Activated gamma-delta T cell (primary cell): ENCODE data around the gene VIPR1.

ENCODE experiments used
- DNase-seq: peaks from one replicate; lab custom pipeline; 2025; lab: John Stamatoyannopoulos, UW

The VIPR1 gene

DNA sequence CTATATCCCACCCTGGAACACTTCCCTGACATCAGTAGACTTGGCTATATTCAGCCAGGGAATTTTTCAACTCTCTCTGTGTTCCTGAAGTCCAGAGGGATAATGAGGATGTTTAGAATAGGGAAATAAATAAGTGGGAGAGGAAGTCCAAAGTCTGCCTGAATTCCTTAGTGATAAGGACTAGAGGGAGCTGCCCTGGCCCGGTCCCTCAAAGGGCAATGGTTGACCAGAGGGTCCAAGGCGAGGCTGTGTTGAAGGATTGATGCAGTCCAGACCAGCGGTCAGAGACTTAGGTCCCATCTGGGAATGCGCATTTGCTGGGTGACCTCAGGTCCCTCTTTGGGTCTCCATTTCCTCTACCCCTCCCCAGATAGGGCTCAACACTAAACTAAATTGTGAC is 7.9 kb downstream of the VIPR1 start:
- no peak for DNase-seq

DNA sequence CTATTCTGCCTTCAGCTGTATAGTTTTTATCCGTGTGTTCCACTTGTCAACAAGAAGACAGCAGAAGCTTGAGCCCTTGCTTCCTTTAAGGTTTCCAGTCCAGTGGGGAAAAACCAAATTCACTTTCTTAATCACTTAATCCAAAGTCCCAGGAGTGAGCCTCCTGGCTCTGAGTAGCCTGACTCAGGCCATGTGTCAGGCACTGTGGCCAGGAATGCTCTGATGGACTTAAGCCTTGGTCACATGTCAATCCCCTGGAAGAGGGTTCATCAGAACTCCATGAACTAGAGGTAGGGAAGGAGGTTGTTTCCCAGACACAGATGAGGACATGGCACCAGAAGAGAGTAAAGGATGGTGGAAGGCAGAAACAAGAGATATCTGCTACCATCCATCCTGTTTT is 8.8 kb downstream of the VIPR1 start:
- no peak for DNase-seq

DNA sequence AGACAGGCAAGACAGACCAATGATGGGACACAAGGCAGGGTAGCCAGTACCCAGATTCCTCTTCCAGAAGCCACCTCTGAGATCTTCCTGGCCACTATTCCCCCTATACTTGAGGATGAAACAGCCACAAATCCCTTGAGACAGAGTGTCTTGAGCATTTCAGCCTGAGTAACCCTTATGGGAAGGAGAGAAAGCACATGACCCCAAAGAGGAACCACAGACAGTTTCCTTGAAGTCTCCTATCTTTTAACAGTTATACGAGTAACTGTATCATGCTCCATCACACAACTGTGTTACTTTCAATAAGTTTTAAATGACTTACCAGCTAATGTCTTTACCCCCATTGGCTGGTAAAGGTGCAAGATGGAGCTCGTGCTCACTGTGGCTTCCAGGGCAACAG is 9.3 kb downstream of the VIPR1 start:
- no peak for DNase-seq

DNA sequence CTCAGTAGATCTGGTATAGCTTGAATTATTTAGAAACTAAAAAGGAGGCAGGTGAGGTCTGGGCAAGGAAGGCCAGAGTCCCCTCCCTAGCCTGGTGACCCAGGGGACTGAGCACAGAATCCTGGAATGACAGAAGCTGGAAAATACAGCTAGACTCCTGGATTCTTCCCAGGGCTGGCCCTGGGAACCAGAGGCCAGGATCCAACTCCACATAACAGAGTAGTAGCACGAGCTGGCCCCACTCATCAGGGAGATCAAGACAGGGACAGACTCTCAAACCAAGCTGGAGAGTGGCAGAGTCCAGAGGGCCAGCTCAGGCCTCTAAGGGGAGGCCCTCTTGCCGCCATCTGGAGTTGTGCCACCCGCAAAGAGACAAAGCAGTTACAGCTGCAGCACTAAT is 10.7 kb downstream of the VIPR1 start:
- no peak for DNase-seq

DNA sequence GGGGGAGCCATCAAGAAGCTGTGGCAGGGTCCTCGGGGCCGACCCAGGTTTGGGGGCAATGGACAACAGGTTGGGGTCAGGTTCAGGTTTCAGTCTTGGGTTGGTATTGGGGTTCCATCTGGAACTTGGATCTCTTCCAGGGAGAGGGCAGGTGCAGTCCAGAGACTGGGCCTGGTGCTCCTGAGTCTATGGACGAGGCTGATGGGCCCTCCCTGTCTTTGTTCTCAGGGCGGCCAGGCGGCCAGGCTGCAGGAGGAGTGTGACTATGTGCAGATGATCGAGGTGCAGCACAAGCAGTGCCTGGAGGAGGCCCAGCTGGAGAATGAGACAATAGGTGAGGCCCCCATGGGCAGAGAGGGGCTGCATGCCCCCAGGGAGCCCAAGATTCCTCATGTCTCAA is 11.1 kb downstream of the VIPR1 start:
- no peak for DNase-seq

DNA sequence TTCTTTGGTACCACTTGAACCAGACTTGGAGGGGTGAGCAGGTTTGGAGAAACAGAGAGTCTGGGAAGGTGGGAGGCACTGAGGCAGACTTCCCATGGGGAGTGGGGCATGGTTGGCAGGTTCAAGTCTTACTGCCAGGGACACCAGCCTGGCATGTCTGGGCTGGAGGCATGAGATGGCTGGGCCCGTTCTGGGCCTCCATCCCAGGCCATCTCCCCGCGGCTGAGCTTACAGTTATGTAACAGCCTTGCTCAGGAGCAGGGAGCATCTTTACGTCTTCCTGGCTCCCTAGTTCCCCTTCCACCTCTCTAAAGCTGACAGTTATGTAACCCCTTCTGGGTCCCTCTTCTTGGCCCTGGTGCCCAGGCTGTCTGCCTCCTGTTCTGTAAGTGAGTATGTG is 12.4 kb downstream of the VIPR1 start:
- no peak for DNase-seq

DNA sequence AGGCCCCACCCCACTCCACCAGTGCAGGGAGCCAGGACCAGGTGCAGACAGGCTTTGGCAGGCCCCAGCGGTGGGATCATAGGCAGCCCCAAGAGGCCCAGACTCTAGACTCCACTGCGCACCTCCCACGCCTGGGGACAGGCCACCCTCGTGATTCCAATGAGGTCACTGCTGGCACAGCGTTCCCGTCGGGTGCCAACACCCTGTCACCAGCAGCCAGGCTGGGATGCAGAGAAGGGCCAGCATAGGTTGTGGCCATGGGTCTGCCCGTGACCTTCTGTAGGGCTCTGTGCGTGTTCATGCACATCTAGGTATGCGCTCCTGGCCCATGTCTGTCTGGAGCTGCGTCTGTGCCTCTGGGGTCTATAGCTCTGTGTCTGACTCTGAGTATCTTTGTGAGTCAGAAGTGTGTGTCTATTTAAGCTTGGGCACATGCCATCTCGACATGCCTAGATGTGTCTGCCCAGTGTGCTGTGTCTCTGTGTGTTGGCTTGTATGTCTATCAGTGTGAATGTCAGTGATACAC is 13.0 kb downstream of the VIPR1 start:
- no peak for DNase-seq

DNA sequence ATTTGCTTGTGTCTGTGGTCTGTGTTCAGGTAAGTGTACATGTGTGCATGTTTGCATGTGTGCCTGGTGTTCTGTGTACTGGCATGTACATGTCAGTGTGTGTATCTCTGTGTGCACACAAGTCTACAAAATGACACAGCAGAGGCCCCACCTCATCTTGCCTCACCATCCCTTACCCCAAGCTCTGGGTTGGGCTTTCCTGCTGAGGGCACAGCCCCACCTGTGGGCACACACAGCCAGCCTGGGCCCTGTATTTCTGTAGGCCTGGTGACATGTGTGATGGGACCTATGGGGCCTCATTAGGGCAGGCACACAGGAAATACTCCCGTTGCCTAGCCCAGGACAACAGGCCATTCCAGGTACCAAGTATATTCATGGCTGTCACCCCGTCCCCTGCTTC is 13.5 kb downstream of the VIPR1 start:
- DNase-seq = no peak

DNA sequence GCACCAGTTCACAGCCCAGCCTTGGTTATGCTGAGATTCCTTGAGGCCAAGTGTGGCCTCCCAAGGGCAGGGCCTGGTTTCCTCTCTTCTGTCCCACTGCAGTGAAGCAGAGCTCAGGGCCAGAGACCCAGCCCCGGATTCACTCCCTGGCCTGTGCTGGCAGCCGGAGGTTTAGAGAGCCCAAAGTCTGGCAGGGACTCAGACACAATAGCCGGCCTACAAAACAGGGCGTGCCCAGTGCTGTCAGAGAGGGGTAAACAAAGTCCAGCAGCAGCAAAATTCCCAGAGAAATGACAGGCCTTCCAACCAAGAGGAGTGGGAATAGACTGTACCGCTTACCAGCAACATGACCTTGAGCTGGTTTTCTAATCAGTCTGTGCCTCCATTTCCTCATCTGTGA is 14.0 kb downstream of the VIPR1 start:
- DNase-seq = no peak

DNA sequence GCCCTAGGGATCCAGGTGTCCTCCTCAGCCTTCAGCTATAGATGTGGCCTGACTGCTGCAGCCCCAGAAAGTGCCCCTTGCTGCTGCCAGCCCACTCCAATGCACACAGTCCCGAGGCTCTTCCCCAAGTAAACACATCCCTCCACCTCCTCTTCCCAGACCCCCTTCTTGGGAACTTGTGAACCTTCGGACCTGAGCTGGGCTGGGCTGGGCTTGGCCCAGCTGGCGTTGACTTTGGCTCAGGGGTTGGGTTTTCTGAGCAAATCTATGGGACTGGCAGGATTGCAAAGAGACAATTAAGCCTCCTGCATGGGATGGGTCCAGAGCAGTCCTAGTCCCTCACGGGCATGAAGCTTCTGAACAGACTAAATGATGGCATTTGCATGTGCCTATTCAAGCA is 14.7 kb downstream of the VIPR1 start:
- no peak for DNase-seq

DNA sequence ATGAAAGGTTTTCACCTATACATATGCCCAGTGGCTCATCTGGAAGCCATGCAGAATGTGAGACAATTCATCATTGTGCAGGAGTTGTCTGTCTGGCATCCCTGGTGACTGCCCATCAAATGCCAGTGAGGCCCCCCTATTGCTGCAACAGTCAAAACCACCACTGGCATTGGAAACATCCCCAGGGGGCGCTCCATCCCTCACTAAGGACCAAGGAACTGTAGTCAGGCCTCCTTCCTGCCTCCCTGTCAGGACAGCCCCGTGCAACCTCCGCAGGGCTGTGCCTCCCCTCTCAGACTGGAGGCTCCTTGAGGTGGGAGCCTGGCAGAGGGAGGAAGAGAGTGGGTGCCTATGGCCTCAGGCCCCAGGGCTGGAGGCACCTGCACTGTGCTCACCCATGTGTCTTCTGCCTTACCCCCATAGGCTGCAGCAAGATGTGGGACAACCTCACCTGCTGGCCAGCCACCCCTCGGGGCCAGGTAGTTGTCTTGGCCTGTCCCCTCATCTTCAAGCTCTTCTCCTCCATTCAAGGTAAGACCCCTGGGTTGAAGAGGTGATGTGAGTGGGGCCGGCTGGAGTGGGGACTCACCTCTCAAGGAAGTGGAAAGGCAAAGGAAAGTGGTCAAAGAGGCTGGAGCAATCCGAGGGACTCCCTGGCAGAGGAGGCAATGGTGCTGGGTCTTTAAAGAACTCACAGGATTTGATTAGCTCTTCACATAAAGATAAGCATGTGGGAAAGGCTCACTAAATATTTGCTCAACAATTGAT is 16.5 kb downstream of the VIPR1 start:
- DNase-seq = no peak

DNA sequence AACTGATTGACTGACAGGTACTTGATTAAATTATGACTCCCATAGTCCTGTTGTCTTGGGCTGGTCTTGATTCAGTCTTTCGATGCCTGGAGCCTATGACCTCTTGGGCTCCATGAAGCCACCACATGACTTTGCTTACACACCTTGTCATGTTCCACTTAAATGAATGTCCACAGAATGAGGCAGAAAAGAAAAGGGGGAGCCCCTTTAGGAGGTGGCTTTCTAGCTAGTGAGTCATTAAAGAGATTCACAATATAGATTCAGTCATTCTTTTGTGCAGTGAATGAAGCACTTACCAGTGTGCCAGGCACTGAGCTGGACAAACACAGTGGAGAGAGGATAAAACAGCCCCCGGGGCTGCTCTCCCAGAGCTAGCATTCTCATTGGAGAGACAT is 17.1 kb downstream of the VIPR1 start:
- no peak for DNase-seq

DNA sequence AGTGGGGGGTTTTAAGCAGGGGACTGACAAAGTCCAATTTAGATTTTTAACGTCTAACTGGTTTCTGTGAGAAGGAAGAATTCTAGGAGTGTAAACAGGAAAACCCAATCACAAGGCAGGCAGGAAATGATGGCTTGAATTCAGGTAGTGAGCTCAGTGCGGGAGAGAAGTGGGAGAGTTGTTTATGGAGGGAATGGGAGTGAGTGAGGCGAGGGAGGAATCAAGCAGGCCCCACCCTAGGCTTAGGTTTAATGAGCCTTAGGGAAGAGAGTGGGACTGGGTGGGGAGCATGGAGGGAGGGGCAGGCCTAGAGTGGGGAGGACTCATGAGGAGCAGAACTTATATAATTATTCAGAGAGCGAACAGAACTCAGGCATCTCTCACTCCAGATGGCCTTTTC is 17.9 kb downstream of the VIPR1 start:
- DNase-seq = no peak

DNA sequence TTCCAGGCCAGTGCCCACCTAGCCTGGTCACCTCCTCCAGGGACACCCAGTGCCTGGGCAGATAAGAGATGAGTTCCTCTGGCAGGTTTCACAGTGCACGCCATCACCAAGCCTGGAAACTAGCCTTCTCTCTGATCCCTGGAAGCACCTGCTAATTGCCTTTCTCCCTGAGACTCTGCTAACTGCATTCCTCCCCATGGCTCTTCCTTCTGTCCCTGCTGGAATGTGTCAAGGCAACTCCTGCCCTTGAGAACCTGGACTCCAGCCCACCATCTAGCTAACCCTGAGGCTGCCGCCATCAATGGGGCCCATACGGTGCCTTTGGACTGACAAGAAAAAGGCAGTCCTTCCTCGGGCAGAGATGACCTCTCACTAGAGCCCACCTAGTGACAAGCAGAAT is 18.5 kb downstream of the VIPR1 start:
- DNase-seq = no peak

DNA sequence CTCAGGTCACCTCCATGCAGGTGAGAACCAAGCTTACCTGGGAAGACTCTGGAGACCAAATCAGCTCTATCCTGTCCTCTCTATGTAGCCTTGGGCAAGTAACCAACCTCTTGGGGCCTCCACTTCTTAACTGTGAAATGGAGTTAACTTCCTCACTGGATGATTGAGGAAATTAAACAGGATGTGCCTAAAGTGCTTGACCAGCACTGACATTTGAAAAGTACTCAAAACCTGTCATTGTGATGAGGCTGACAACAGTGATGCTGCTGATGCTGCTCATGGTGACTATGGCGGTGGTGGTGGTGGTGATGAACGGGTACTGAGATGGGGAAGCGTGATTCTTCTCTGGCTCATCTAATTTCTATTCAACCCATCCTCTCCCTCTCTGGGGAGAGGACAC is 22.3 kb downstream of the VIPR1 start:
- no peak for DNase-seq

DNA sequence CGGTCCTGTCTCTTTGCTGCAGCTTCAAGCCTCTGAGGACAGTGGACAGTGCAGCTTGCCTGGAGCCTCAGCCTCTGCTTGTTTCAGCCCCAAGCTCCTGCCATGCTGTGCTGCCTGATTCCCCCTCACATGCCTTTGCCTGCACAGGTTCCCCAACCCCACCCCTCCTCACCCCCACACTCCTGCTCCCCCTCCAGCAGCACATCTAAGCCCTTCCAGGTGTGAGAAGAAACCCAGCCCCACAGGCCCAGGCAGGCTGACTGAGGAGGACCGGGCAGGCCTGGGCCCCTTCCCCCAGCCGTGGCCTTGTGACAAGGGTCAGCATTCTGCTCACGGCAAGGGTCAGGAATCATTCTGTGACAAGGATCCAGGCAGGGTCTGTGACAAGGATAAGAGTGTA is 22.8 kb downstream of the VIPR1 start:
- no peak for DNase-seq

DNA sequence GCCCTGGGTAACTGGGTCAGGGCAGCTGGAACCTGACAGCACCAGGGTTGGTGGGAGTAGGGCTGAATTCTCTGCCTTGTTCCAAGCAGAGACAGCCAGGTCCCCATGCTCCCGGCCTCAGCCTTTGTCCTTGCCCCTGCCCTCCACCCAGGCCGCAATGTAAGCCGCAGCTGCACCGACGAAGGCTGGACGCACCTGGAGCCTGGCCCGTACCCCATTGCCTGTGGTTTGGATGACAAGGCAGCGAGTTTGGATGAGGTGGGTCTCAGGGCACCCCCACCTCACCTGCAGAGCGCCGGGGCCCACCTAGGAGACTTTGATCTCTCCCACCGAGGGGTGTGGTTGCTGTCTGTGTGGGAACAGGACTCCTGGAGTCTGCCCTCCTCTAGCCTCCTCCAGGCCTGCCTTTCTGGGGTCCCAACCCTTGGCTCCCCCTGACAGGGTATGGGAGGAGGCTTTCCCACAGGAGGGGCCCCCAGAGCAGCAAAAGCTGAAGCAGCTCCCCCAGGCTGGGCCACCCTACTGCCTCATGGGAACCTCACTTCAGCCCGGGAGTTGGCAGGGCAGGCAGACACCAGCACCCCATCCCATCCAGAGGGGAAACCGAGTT is 23.4 kb downstream of the VIPR1 start:
- DNase-seq = no peak

DNA sequence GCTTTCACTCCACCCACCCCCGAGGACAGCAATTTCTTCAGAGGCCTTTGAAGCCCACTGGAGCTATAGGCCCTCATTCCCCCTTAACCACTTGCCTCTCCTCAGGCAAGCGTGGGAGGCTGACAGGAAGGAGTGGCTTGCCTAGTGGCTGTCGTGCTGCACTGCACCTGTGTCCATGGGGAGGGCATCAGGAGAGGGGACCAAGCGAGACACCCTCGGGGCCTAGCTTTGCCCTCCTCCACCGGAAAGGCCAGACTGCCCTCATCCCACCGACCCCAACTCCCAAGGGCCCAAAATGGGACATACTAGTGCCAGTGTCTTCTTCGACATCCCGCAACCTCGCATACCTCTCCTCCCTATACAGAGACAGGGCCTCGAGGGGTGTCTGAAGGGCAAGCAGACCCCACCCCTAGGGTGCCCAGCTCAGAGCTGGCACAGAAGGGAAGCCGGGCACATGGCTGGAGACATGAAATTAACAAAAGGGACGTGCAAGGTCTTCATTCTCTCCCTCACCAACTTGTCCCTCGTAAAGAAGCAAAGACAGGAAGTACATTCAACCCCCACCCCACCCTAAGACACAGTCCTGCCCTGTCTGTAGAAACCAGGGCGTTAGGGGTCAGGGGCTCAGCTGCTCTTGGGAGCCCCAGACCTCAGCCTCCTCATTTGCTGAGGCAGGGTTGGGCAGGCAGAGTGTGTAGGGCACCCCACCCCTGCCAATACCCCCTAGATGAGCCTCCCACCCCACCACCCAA is 24.3 kb downstream of the VIPR1 start:
- no peak for DNase-seq

DNA sequence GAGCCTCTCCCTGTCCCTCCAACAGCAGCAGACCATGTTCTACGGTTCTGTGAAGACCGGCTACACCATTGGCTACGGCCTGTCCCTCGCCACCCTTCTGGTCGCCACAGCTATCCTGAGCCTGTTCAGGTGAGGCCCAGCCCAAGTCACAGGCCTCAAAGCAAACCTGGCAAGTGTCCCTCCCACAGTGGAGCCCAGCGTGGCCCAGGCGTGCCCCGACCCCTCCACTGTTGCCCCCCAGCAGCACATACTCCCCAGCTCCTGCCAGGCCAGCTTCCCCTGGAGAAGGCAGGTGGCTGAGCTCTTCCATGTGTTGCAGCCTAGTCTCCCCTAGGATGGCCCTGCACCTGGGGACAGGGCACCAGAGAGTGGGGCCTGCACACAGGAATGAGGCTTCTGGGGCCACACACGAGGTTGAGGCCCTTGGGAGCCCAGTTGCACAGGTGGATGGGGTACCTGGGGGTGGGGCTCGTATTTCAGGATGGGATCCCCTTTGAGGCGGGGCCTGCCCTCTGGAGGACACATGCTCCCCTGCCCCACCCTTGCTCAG is 25.0 kb downstream of the VIPR1 start:
- DNase-seq = no peak

DNA sequence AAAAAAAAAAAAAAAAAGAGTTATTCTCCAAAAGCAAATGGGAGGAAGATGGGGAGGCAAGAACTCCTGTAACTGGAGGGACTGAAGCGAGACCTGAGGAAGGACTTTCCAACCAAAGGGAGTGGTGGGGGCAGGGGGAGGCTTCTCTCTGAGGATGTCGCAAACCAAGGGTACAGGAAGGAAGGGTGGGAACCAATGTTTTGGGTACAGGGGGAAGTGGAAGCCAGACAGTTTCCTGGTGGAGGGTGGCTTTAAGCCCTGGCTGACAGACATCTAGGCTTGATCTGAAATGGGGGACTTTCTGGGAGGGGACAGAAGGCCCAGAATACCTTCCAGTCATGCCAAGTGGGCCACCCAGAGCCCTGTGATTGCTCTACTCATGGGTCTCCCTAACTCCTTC is 27.0 kb downstream of the VIPR1 start:
- no peak for DNase-seq

DNA sequence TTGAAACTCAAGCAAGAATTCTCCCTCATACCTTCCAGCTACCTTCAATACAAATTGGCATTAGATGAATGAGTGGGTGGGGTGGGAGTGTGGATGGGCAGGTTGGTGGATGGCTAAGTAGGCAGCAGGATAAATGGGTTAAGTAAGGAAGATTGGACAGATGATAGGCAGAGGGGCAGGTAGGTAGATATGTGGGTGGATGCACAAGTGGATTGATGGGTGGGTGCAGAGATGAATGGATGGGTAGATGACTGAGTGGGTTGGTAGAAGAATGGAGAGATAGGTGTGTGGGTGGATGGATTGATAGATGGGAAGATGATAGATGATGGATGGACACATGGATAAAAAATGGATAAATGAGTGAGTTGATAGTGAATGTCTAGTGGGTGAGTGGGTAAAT is 27.6 kb downstream of the VIPR1 start:
- DNase-seq = no peak

DNA sequence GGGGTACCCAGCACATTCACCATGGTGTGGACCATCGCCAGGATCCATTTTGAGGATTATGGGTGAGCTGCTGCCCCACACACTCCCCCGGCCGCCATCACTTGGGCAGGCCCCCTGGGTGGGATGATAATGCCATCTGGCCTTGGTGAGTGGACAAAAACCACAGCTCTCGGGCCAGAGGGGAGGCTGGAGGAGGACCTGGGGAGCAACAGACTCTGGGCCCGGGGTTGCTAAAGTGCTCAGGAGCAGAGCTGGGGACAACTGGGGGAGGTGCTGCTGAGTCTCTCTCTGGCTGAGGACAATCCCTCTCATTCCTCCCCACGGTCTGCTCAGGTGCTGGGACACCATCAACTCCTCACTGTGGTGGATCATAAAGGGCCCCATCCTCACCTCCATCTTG is 29.0 kb downstream of the VIPR1 start:
- DNase-seq = no peak

DNA sequence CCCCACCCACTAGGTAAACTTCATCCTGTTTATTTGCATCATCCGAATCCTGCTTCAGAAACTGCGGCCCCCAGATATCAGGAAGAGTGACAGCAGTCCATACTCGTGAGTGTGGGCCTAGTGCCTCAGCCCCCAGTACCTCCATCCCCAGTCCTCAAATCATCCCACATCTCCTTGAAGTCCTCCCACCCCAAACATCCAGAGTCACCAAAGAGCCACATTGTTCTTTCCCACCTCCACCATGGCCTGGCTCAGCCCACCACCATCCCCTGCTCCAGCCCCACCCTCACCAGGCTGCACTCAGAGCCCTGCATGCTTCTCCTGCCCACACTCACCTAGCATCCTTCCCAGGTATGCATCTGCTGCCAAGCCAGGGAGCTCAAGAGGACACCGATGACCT is 29.8 kb downstream of the VIPR1 start:
- no peak for DNase-seq
